Hematopoietic multipotent progenitor cell treated with erythropoietin and hydrocortisone succinate and interleukin-3 and kit ligand, for 8 days (in vitro differentiated cells): ENCODE results near the gene PRKAG3.

Experiments
- DNase-seq: peaks from one replicate; pipeline ENCODE4 v3.0.0-alpha.2; 2015

The PRKAG3 gene

GRCh38 chr2:218831378-218831990, at the start of gene PRKAG3:
PRKAG3 (minus strand) TSS chr2:218831803.
- DNase-seq = no peak

- DNase-seq = no peak
Measured at GRCh38 chr2:218880859-218881594, 49.4 kb upstream of the PRKAG3 start.

DNA sequence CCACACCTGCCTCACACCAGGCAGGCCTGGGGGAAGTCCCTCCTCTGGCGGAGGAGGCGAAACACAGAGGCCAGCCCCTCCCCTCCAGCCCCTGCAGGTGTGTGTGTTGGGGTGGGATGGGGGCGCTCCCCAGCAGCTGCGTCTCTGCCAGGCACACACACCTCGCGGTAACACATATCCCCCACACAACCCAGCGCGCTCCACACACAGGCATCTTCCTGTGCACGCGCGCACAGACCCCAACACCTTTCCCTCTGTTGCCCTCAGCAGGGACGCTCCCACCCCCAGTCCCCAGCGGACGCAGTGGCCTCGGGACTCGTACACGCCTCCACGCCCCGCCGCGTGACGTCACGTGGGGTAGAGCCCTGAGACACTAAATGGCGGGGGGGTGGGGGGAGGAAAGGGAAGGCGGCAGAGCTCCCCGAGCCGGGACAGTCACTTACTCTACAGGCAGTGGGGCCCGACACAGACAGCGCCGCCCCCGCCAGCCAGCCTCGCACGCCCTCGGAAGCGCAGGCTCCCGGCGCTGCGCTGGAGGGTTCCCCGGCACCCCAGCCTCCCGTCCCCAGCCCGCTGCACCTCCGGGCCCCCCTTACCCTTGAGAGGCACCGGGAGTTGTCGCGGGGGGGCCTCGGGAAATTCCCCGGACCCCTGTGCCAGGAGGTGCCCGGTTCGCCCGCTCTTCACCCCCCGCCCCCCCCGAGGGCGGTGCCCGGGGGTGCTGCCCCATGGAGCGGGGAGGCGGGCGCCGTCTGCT, 48.7 kb upstream of the PRKAG3 start, which contains the start of gene WNT10A:
Gene WNT10A, plus strand, starts transcription at position 751 of the 757 bp plus-strand sequence. CDS start 144 bp downstream, outside the sequence.
- DNase-seq = no peak

GRCh38 chr2:218879776-218880101, 48.1 kb upstream of the PRKAG3 start:
- DNase-seq = no peak

DNA sequence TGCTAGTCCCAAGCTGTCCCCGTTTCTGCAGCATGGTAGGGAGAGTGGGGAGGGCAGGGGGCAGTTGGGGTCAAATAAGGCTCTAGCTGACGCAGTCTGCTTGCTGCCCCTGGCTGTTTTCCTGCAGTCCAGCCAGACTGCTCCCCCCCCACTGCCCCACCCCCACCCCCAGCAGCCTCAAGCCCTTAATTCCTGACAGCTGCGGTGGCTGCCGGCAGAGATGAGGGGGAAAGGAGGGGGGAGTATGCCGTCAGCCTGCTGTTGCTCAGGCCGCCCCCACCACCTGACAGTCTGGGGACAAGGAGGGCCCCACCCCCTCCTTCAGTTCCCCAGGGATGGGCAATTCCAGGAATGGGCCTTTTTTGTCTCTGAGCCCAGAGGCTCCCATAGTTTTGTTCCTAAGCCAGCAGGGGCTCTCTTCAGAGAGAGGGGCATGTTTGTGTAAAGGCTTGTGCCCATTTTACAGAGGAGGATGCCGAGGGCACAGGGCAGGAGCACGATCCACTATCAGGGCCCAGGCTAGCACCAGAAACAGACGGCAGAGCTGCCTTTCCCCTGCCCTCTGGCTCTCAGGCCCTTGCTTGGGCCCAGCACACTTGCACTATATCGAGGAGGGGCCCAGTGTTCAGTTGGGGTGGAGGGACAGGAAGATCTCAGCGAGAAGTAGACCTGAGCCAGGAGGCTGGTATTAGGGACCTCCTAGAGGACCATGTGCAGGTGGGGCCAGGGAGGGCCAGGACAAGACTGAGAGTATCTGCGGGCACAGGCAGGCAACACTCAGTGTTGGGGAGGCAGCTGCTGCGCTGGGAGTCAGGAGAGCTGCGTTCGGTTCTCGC, 47.5 kb upstream of the PRKAG3 start:
- DNase-seq = no peak

GRCh38 chr2:218878486-218878885, 46.9 kb upstream of the PRKAG3 start:
- no peak for DNase-seq

DNA sequence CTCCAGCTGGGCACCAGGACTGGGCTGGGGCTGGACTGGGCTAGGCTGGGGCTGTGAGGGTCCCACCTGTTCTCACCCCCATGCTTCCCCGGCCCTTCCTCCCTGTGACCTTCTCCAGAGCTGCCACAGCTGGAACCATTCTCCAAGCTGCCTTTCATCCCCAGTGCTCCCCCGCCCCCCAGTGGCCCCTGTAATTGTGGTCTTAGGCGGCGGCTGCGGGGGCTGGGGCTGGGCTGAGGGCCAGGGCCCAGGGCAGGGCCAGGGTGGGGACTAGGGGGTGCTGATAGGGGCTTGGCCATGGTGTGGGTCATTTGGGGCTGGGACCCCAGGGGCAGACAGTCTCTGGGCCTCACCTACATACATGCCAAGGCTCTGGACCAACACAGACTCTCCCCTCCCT, 46.3 kb upstream of the PRKAG3 start:
- DNase-seq = no peak

DNA sequence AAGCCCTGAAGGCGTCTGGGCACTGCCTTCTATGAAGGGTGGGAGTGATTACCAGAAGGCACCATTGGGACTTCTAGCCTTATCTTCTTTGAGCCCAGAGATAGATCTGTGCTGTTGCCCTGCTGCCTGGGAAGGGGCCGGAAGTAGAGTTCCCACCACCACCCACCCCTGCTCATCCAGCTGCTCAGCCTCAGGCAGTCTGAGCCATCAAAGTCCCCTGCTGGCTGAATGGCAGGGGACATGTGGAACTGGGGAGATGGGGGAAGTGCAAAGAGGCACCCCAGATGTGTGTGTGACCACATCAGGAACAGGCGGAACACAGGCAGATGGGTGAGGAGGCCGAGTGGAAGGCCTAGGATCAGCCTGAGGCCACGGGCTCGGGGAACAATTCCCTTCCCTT, 45.7 kb upstream of the PRKAG3 start:
- DNase-seq = no peak

DNA sequence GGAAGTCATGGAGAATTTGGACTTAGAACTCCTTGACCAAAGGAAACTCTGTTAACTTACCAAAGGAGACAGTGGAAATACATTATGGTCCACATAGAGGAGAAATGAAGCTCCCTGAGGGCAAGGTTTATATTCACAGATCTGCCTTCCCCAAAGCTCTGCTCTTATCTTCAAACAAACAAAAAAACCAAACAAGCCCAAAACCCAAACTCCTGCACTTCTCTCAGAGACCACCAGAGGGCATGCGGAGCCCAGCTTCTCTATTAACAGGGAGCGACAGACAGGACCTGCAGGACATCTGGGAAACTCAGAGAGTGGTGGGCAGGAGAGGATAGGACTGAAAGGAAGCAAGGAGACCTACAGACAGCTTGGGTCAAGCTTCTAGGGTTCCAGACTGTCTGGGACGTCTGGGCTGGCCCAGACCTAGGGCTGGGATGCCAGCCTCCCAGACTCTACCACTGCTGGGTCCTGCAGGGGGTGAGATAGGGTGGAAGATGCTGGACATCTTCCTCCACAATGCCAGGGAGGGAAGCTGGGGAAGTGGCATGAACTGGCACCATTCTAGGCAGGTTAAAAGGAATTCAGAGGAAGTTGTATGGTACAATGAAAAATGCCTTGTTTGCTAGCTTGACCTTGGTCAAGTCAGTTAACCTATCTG, 45.1 kb upstream of the PRKAG3 start:
- peak; percentile 85 for DNase-seq

GRCh38 chr2:218875692-218876246, 44.2 kb upstream of the PRKAG3 start:
- DNase-seq = peak; percentile 77

- DNase-seq = no peak
Measured at GRCh38 chr2:218873359-218874194, 42.0 kb upstream of the PRKAG3 start.

- no peak for DNase-seq
Measured at GRCh38 chr2:218872645-218873358, 41.2 kb upstream of the PRKAG3 start.

GRCh38 chr2:218871345-218872302, 40.0 kb upstream of the PRKAG3 start:
- no peak for DNase-seq

DNA sequence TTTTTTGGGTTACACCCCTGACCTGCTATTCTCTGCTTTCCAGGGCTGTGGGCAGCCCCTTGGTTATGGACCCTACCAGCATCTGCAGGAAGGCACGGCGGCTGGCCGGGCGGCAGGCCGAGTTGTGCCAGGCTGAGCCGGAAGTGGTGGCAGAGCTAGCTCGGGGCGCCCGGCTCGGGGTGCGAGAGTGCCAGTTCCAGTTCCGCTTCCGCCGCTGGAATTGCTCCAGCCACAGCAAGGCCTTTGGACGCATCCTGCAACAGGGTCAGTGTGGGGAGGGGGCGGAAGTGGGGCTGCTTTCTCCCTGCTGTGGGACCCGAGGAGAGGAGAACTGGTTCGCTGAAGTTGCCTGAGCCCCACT, 39.4 kb upstream of the PRKAG3 start:
- no peak for DNase-seq

DNA sequence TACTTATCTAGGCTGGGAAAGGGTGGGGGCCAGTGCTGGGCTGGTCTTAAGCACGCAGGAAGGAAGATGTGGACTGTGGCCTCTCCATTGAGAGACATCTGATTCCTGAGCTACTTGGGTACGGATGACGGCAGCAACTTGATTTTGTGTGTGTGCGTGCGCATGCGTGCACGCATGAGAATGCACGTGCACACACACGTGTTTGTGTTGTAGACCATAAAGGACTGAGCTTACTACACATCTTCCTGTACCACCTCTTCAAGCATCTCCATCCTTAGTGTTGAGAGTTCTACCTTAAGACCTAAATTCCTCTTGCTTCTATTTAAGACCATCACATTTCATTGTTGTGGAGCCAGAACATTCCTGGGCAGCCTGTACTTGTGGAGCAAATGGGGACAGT, 37.5 kb upstream of the PRKAG3 start:
- DNase-seq = no peak

DNA sequence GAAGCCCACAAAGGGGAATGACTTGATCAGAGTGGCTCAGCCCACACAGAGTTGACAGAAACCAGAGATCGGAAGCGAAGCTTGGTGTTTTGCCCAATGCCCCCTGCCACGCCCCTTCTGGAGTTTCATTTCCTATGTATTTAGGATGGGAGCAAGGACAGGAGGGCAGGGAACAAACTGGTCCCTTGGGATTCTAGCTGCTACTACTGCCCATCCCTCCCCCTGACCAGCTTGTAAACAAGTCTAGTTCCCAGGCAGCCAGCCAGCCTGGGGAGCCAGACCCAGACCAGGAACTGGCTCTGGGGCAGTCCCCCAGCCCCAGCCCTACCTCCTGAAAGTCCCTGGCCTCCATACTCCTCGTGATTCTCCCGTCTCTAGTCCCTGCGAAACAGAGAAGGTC, 36.3 kb upstream of the PRKAG3 start:
- no peak for DNase-seq

- no peak for DNase-seq
Measured at GRCh38 chr2:218865999-218866398, 34.4 kb upstream of the PRKAG3 start.

GRCh38 chr2:218865396-218865795, 33.8 kb upstream of the PRKAG3 start:
- DNase-seq = no peak

DNA sequence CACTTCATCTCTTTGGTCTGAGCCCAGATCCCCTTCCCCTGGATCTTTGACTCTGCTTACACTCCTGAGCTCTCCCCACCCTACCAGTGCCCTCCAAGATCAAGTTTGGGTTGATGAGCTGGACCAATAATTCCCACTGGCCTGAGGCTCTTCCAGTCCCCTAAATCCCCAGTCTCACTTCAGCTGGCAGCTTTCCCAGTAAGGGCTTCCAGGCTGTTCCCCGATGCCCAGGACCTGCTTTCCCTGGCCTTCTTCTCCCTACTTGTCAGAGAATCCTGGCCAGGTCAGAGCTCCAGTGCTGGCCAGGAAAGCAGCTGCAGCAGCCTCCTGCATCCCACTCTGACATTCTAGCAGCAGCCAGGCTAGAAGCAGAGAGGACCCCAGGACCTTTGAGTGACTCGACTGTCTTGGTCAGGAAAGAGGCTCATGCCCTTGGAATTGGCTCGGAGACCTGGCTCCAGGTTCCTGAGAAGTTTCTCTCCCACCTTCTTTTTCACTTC, 31.5 kb upstream of the PRKAG3 start:
- DNase-seq = no peak
